ENCODE data around the gene RAB44.

DNA sequence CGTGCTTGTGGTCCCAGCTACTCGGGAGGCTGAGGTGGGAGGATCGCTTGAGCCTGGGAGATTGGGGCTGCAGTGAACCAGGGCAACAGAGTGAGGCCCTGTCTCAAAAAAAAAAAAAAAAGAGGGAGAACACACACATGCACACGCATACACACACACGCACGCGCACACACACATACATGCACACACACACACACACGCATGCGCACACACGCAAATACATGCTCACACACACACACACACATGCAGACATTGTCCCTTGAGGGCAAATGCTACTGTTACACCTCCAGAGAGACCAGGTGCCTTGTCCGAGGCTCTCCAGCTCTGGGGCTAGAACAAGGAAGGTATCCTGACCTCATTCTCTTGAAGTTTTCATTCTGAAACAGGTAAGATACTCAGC is 64.5 kb downstream of the RAB44 start:
- no peak for TF ChIP-seq SUZ12 (IDR thresholded peaks at IDR 0.05; ENCODE audit: extremely low read depth, insufficient read depth, insufficient read length)
- TF ChIP-seq YY1 (IDR thresholded peaks at IDR 0.05; ENCODE audit: insufficient read depth, insufficient read length), result no peak
- TF ChIP-seq ZNF274 (IDR thresholded peaks at IDR 0.05; ENCODE audit: low read depth, low read length), result no peak
